Stimulated activated CD4-positive, alpha-beta T cell treated with anti-CD3 and anti-CD28 coated beads, Interleukin-15, amount 100 ng/mL, for 1 hour (primary cell): ENCODE data around the gene CPNE2.
"Not testable (repeated sequence)": the region's sequence is repeated elsewhere in the genome, so short reads cannot be mapped to it uniquely, and the experiment has no call there.

Experiments used
- DNase-seq, 2 donors: peaks; one replicate each; pipeline ENCODE4 v3.0.0-alpha.2; 2020; ENCODE audit warnings: low read depth in 1 of 2, low spot score in 1 of 2

Gene CPNE2

GRCh38 chr16:57091975-57092785, at the start of gene CPNE2:
Gene CPNE2, plus strand, starts transcription at chr16:57092583. Its CDS starts 18,160 bp downstream, at chr16:57110743.
- peak in 1 of 2 donors; percentile 18 for DNase-seq

DNA sequence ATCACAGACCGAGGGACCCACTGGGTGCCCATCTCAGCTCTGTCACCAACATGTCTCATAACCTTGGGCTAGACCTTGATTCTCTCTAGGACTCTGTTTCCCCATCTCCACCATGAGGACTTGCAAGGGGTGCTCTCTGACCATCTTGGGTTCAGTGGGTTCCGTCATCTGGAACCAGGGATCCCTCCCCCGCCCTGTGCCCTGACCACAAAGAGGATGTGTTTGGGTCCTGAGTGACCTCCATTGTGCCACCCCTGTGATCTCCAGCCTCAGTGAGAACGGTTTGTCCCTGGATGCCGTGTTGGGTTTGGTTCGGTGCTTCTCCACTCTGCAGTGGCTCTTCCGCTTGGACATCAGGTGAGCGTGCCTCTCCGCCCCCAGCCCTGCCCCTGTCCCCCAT, 49.1 kb upstream of the CPNE2 start:
- no peak for DNase-seq

- no peak for DNase-seq
These were observed 47.3 kb upstream of the CPNE2 start for GRCh38 chr16:57044931-57045693.

DNA sequence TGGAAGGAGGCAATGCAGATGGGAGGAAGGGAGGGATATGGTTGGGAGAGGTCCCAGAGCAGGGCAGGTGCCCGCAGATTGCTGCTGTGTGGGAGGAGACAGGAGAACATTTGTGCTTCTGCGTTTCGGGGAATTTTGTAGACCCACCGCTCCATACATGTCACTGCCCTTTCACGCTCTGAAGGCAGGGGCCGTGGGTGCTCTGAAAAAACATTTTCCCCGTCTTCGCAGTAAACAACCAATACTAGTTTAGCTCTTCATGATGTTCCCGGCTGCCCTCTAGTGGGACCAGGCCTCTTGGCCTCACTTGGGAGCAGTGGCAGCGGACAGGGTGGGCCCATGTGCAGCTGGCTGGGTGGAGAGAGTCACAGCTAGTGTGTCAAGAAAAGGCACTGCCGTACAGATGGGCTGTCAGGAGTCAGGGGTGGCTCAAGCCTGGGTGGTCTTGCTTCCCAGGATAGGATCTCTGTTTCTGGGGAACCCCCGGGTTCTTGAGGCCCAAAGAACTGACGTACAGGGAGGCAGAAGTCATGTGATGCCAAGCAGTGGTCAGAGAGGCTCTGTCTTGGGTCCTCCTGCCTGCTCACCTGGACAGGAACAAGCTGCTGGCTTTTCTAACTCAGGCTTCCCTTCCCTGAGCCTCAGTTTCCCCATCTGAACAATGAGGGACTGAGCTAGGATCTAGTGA, 46.5 kb upstream of the CPNE2 start:
- DNase-seq: no peak

GRCh38 chr16:57048095-57048494, 44.3 kb upstream of the CPNE2 start:
- DNase-seq: no peak

- DNase-seq: no peak
These were observed 42.7 kb upstream of the CPNE2 start for GRCh38 chr16:57049678-57050077.

GRCh38 chr16:57051696-57052228, 40.6 kb upstream of the CPNE2 start:
- no peak for DNase-seq

GRCh38 chr16:57053206-57053605, 39.2 kb upstream of the CPNE2 start:
- no peak for DNase-seq

DNA sequence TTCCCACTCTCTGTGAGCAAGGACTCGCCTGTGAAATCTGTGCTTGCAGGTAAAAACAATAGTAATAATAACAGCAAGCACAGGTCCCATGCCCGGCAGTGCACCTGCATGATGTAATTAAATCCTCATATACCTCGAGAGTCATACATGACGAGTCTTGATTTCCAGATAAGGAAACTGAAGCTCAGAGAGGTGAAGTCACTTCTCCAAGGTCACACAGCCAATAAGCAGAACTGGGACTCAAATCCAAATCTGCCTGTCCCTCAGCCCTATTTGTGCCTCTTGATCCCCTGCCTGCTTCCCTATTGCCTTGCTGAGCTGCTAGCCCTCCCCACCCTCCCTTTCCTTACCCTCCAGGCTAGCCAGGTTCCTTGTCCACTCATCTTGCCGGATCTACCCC, 38.0 kb upstream of the CPNE2 start:
- DNase-seq: no peak

DNA sequence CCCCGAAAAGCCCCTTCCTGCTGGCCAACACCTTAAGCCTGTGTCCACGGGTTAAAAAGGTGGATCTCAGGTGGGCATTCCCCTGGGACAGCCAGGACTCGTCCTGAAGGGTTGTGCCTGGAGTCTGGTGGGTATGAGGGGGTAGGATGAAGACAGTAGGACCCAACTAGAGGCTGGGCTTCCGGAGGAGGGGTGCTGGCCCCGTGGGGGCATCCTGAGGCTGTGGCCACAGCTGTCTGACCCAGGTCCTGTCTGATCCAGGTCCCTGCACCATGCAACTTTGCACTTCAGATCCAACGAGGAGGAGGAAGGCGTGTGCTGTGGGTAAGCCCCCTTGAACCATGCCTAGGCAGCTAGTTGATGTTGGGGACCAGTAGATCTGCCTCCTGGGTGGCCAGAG, 37.6 kb upstream of the CPNE2 start:
- DNase-seq: no peak

GRCh38 chr16:57055671-57056070, 36.7 kb upstream of the CPNE2 start:
- DNase-seq: no peak

- no peak for DNase-seq
These were observed 34.0 kb upstream of the CPNE2 start for GRCh38 chr16:57058291-57058861.

GRCh38 chr16:57060323-57061083, 31.9 kb upstream of the CPNE2 start:
- no peak for DNase-seq

GRCh38 chr16:57061084-57061905, 31.1 kb upstream of the CPNE2 start:
- no peak for DNase-seq

DNA sequence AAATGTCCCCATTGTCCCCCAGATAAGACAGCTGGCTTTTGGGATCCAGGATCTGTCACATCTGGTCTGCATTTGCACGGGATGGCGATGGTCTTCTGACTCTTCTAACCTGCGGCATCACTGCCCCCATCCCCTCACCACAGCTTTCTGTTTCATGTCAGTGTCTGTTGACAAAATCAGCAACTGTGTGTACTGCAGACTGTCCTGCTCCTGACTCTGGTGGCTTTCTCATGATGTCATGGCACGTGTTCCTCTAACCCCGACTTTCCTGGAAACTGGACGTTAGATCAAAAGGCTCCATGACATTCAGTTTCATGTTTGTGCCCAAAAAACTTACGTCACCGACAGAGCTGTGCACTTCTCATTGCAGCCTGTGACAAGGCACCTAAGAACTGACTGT, 30.1 kb upstream of the CPNE2 start:
- DNase-seq: no peak

- not testable (repeated sequence) for DNase-seq
These were observed 29.2 kb upstream of the CPNE2 start for GRCh38 chr16:57063189-57063588.

DNA sequence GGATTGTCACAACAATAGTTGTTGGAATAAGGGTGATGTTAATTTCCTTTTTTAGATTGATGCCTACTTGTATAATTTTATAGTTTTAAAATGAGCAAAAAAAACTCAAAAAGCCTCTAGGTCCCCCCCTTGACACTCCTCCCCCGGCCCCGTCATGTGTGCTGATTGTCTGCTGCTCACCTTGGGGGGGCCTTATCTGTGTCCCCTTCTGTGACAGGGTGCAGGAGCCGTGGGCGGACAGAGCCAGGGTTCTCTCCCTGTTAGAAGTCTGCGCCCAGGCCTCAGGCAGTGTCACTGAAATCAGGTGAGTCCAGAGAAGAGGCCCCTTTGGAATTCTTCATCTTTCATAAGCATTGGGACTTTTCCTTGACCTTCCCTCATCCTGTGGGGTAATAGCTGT, 27.4 kb upstream of the CPNE2 start:
- DNase-seq: no peak

GRCh38 chr16:57066625-57067024, 25.8 kb upstream of the CPNE2 start:
- no peak for DNase-seq

GRCh38 chr16:57067347-57067746, 25.0 kb upstream of the CPNE2 start:
- no peak for DNase-seq

DNA sequence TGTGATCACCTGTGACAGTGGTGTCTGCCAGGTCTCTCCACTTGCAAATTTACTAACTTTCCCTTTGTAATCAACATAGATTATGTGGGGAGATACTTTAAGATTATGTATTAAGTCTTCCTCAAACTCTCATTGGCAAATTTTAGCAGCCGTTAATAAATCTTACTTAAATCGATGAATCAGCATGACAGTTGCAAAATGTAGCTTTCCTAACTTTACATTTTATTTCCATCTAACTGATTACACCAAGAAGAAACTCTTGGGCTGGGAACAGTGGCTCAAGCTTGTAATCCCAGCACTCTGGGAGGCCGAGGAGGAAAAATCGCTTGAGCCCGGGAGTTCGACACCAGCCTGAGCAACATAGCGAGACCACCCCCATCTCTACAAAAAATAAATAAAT, 23.3 kb upstream of the CPNE2 start:
- DNase-seq: no peak
